ENCODE results near the gene RETN. TPM values are rescaled to one million over a fixed set of nuclear protein-coding genes. Genes with fewer than 3 reads are reported as not detected.
A peak's percentile ranks its signal among the peaks of the same experiment; 100 is the strongest.
"Not testable (repeated sequence)": the region's sequence is repeated elsewhere in the genome, so short reads cannot be mapped to it uniquely, and the experiment has no call there.

Gene RETN
- total RNA-seq, 1 donor from 2014 or later, result not detected

GRCh38 chr19:7643629-7644549 lies 25.0 kb upstream of the RETN start:
- peak; percentile 74 for DNase-seq
- Mint-ChIP-seq H3K4me1 (peaks cover 11% of the 10 kb centered on the region), H3K36me3 (ENCODE audit: low read depth) (peaks cover 44% of the 10 kb centered on the region)
- intact Hi-C loops (cut with micrococcal nuclease); H3K4me3 Mint-ChIP-seq; H3K9me3 Mint-ChIP-seq; H3K27ac Mint-ChIP-seq; H3K27me3 Mint-ChIP-seq: not testable (repeated sequence)

DNA sequence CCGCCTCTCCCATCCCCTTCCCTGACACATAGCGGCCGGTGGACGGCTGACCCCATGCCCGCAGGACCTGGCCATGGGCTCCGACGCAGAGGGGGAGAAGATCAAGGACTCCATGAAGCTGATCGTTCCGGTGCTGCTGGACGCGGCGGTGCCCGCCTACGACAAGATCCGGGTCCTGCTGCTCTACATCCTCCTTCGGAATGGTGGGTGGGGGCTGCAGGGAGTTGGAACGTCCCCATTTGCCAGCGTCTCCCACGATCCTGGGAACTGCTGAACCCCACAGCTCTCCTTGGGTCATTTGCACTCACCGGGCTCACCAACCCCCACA lies 24.3 kb upstream of the RETN start:
- DNase-seq, result no peak
- H3K4me1 Mint-ChIP-seq, result peaks cover 9% of the 10 kb centered on the region
- no peaks in the 10 kb centered on the region for H3K9me3 Mint-ChIP-seq
- no peaks in the 10 kb centered on the region for H3K27me3 Mint-ChIP-seq
- peaks cover 39% of the 10 kb centered on the region for H3K36me3 Mint-ChIP-seq (ENCODE audit: low read depth)
- no peak overlapping the region for H3K4me3 Mint-ChIP-seq
- no peak overlapping the region for H3K27ac Mint-ChIP-seq
- intact Hi-C loops (cut with micrococcal nuclease), result no loop called here

DNA sequence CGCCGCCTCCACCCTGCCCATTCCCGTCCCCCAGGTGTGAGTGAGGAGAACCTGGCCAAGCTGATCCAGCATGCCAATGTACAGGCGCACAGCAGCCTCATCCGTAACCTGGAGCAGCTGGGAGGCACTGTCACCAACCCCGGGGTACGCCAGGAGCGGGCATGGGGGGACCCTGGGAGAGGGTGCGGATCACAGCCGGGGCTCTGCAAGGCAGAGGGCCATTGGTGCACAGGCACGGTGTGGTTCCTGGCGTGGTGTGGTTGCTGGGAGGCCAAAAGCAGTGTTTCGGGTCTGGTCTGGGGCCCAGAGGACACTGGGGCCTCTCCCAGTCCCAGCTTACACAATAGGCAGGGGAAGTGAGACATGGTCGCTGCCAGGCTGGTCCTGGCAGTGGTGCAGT lies 23.7 kb upstream of the RETN start:
- peaks cover 32% of the 10 kb centered on the region for H3K36me3 Mint-ChIP-seq (ENCODE audit: low read depth)
- no peak overlapping the region for H3K27ac Mint-ChIP-seq
- peaks cover 2% of the 10 kb centered on the region for H3K27me3 Mint-ChIP-seq
- peaks cover 3% of the 10 kb centered on the region for H3K4me1 Mint-ChIP-seq
- intact Hi-C loops (cut with micrococcal nuclease), result no loop called here
- H3K9me3 Mint-ChIP-seq, result no peaks in the 10 kb centered on the region
- no peak overlapping the region for H3K4me3 Mint-ChIP-seq
- DNase-seq, result no peak

GRCh38 chr19:7645656-7646425 lies 23.0 kb upstream of the RETN start:
- Mint-ChIP-seq H3K36me3 (ENCODE audit: low read depth) (peaks cover 29% of the 10 kb centered on the region), H3K4me3 (no peak overlapping the region), H3K4me1 (no peaks in the 10 kb centered on the region), H3K27ac (no peak overlapping the region), H3K9me3 (no peaks in the 10 kb centered on the region), H3K27me3 (peaks cover 2% of the 10 kb centered on the region)
- no peak for DNase-seq
- intact Hi-C loops (cut with micrococcal nuclease), result no loop called here

DNA sequence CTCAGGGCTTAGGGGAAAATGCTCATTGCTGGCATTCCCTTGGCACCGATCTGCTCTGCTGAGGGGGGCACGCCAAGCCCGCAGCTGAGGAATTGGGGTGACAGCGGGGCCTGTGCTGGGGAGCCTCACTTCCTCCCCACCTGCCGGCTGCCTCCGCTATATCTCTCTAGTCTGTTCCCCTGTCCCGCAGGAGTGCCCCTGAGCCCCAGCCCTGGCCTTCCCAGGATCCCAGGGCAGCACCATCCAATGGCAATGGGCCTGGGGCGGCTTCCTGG lies 22.5 kb upstream of the RETN start:
- intact Hi-C loops (cut with micrococcal nuclease), result no loop called here
- peaks cover 2% of the 10 kb centered on the region for H3K27me3 Mint-ChIP-seq
- no peak overlapping the region for H3K4me3 Mint-ChIP-seq
- peaks cover 29% of the 10 kb centered on the region for H3K36me3 Mint-ChIP-seq (ENCODE audit: low read depth)
- no peaks in the 10 kb centered on the region for H3K9me3 Mint-ChIP-seq
- no peaks in the 10 kb centered on the region for H3K4me1 Mint-ChIP-seq
- DNase-seq, result no peak
- H3K27ac Mint-ChIP-seq, result no peak overlapping the region

DNA sequence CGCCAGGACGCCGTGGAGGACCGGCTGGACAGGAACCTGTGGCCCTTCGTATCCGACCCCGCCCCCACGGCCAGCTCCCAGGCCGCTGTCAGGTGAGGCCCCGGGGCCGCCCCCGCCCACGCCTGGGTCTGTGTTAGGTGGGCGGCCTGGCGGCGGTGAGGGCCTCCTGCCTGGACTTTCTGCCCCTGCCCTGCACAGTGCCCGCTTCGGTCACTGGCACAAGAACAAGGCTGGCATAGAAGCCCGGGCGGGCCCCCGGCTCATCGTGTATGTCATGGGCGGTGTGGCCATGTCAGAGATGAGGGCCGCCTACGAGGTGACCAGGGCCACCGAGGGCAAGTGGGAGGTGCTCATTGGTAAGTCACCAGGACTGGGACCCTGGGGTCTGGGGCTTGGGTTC lies 21.7 kb upstream of the RETN start:
- H3K27me3 Mint-ChIP-seq, result peaks cover 2% of the 10 kb centered on the region
- no peaks in the 10 kb centered on the region for H3K9me3 Mint-ChIP-seq
- intact Hi-C loops (cut with micrococcal nuclease), result no loop called here
- H3K27ac Mint-ChIP-seq, result no peak overlapping the region
- DNase-seq, result no peak
- peaks cover 3% of the 10 kb centered on the region for H3K4me1 Mint-ChIP-seq
- H3K36me3 Mint-ChIP-seq (ENCODE audit: low read depth), result peaks cover 29% of the 10 kb centered on the region
- H3K4me3 Mint-ChIP-seq, result no peak overlapping the region

- H3K4me3 Mint-ChIP-seq, result no peak overlapping the region
- H3K9me3 Mint-ChIP-seq, result no peaks in the 10 kb centered on the region
- peaks cover 10% of the 10 kb centered on the region for H3K4me1 Mint-ChIP-seq
- H3K27ac Mint-ChIP-seq, result no peak overlapping the region
- peaks cover 18% of the 10 kb centered on the region for H3K36me3 Mint-ChIP-seq (ENCODE audit: low read depth)
- intact Hi-C loops (cut with micrococcal nuclease), result no loop called here
- no peak for DNase-seq
- peaks cover 2% of the 10 kb centered on the region for H3K27me3 Mint-ChIP-seq
These were observed 20.4 kb upstream of the RETN start for GRCh38 chr19:7648265-7649014.

GRCh38 chr19:7650148-7650547 lies 18.7 kb upstream of the RETN start:
- no peaks in the 10 kb centered on the region for H3K9me3 Mint-ChIP-seq
- peaks cover 2% of the 10 kb centered on the region for H3K27me3 Mint-ChIP-seq
- H3K27ac Mint-ChIP-seq, result no peak overlapping the region
- intact Hi-C loops (cut with micrococcal nuclease), result no loop called here
- H3K4me3 Mint-ChIP-seq, result no peak overlapping the region
- H3K4me1 Mint-ChIP-seq, result peaks cover 10% of the 10 kb centered on the region
- DNase-seq, result no peak
- peaks cover 12% of the 10 kb centered on the region for H3K36me3 Mint-ChIP-seq (ENCODE audit: low read depth)

DNA sequence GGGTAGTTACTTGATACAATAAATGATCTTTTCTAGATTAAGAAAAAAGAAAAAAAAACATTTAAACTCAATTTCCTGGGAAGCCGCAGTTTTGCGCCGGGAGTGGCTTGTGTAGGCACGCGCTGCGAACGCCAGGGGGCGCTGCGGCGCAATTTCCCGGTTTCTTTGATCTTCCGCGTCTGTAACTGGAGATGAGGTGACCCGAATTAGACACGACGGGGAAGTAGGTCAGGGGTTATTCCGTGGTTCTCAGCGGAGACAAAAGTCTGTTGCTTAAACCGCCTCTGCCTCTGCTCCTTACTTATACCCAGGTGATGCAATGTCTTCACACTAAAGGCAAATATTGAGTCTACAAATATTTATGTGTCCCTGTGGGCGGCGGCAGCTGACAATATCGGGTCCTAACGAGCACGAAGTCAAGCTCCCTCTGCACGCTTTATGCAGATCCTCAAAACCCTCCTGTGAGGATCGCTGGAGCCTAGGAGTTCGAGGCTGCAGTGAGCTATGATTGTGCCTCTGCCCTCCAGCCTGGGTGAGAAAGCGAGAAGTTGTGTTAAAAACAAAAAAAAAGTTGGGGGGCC lies 16.7 kb upstream of the RETN start:
- Mint-ChIP-seq H3K36me3 (ENCODE audit: low read depth) (peaks cover 5% of the 10 kb centered on the region), H3K9me3 (no peaks in the 10 kb centered on the region), H3K4me3 (peak overlapping the region; percentile 71), H3K4me1 (peaks cover 14% of the 10 kb centered on the region), H3K27me3 (peaks cover 2% of the 10 kb centered on the region), H3K27ac (peak overlapping the region; percentile 80)
- intact Hi-C loops (cut with micrococcal nuclease), result loop anchor here (1.0 kb wide), 2 partner anchors 29 to 147 kb away; no protein-coding TSS in a partner anchor
- DNase-seq, result peak; percentile 96

GRCh38 chr19:7654401-7654800 lies 14.4 kb upstream of the RETN start:
- peaks cover 22% of the 10 kb centered on the region for H3K4me1 Mint-ChIP-seq
- no peak for DNase-seq
- peaks cover 2% of the 10 kb centered on the region for H3K27me3 Mint-ChIP-seq
- H3K36me3 Mint-ChIP-seq (ENCODE audit: low read depth), result no peaks in the 10 kb centered on the region
- H3K9me3 Mint-ChIP-seq, result no peaks in the 10 kb centered on the region
- no peak overlapping the region for H3K4me3 Mint-ChIP-seq
- intact Hi-C loops (cut with micrococcal nuclease), result no loop called here
- H3K27ac Mint-ChIP-seq, result no peak overlapping the region

DNA sequence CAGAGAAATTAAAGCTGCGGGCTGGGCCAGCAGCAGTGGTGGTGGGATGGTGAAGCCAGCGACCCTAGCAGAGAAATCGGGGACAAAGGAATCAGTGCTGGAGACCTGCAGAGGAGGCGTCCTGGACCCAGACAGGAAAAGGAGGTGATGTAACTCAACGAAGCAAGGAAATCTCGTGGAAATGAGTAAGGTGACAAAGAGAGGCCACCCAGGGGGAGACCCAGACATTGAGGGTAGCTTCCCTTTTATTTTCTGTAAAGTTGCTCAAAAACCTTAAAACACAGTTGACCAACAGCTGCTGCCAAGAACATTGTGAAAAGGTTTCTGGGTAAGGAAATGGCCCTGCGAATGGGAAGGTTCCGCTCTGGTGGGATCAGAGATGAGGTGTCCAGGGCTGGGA lies 13.3 kb upstream of the RETN start:
- H3K9me3 Mint-ChIP-seq, result no peaks in the 10 kb centered on the region
- H3K4me1 Mint-ChIP-seq, result peaks cover 22% of the 10 kb centered on the region
- H3K27me3 Mint-ChIP-seq, result no peaks in the 10 kb centered on the region
- H3K36me3 Mint-ChIP-seq (ENCODE audit: low read depth), result no peaks in the 10 kb centered on the region
- H3K4me3 Mint-ChIP-seq, result no peak overlapping the region
- intact Hi-C loops (cut with micrococcal nuclease), result no loop called here
- no peak for DNase-seq
- H3K27ac Mint-ChIP-seq, result no peak overlapping the region

GRCh38 chr19:7657131-7657751 lies 11.6 kb upstream of the RETN start:
- intact Hi-C loops (cut with micrococcal nuclease), result no loop called here
- Mint-ChIP-seq H3K9me3 (no peaks in the 10 kb centered on the region), H3K27me3 (no peaks in the 10 kb centered on the region), H3K27ac (peak overlapping the region; percentile 56), H3K36me3 (ENCODE audit: low read depth) (no peaks in the 10 kb centered on the region), H3K4me3 (no peak overlapping the region), H3K4me1 (peaks cover 18% of the 10 kb centered on the region)
- peak; percentile 70 for DNase-seq

GRCh38 chr19:7658219-7658686 lies 10.6 kb upstream of the RETN start:
- no peaks in the 10 kb centered on the region for H3K36me3 Mint-ChIP-seq (ENCODE audit: low read depth)
- intact Hi-C loops (cut with micrococcal nuclease), result no loop called here
- H3K9me3 Mint-ChIP-seq, result no peaks in the 10 kb centered on the region
- peaks cover 12% of the 10 kb centered on the region for H3K4me1 Mint-ChIP-seq
- no peaks in the 10 kb centered on the region for H3K27me3 Mint-ChIP-seq
- H3K27ac Mint-ChIP-seq, result peak overlapping the region; percentile 71
- peak; percentile 88 for DNase-seq
- H3K4me3 Mint-ChIP-seq, result peak overlapping the region; percentile 64
